Stimulated activated CD4-positive, alpha-beta T cell treated with anti-CD3 and anti-CD28 coated beads, Interleukin-1b, Interleukin-23, amount 100 ng/mL, for 24 hours (primary cell): Measurements from ENCODE around the gene AGMAT.

ENCODE experiments used
- DNase-seq, 4 experiments: peaks; one replicate each; pipeline ENCODE4 v3.0.0-alpha.2; 2020; ENCODE audit warnings: low read depth in 4 of 4, low spot score in 1 of 4

Gene AGMAT

GRCh38 chr1:15568387-15569073 lies 16.3 kb downstream of the AGMAT start:
- no peak for DNase-seq

- no peak for DNase-seq
Measured at GRCh38 chr1:15559189-15559810, 25.6 kb downstream of the AGMAT start.

GRCh38 chr1:15558516-15558915 lies 26.3 kb downstream of the AGMAT start:
- no peak for DNase-seq

- DNase-seq: no peak
Measured at GRCh38 chr1:15557594-15557993, 27.3 kb downstream of the AGMAT start.

- DNase-seq: no peak
Measured at GRCh38 chr1:15557008-15557407, 27.8 kb downstream of the AGMAT start.

- no peak for DNase-seq
Measured at GRCh38 chr1:15550573-15550972, 34.3 kb downstream of the AGMAT start.

GRCh38 chr1:15546641-15547040 lies 38.2 kb downstream of the AGMAT start:
- no peak for DNase-seq

- no peak for DNase-seq
Measured at GRCh38 chr1:15543589-15544568, 41.0 kb downstream of the AGMAT start.

- DNase-seq: no peak
Measured at GRCh38 chr1:15543251-15543588, 41.6 kb downstream of the AGMAT start.

GRCh38 chr1:15542388-15543250 lies 42.2 kb downstream of the AGMAT start:
- DNase-seq: no peak

GRCh38 chr1:15541231-15541792 lies 43.5 kb downstream of the AGMAT start:
- no peak for DNase-seq

GRCh38 chr1:15540186-15540585 lies 44.7 kb downstream of the AGMAT start:
- no peak for DNase-seq

GRCh38 chr1:15538771-15539170 lies 46.1 kb downstream of the AGMAT start:
- no peak for DNase-seq

GRCh38 chr1:15531682-15532081 lies 53.2 kb downstream of the AGMAT start:
- no peak for DNase-seq

GRCh38 chr1:15531003-15531402 lies 53.8 kb downstream of the AGMAT start:
- no peak for DNase-seq

- peak; percentile 82 to 94 (median 90) for DNase-seq
Measured at GRCh38 chr1:15526490-15527339, 58.1 kb downstream of the AGMAT start, which contains the start of gene DNAJC16. Gene DNAJC16, plus strand, starts transcription at chr1:15526848. Its CDS starts 2,258 bp downstream, at chr1:15529106.

- no peak for DNase-seq
Measured at GRCh38 chr1:15526021-15526489, 58.8 kb downstream of the AGMAT start.

GRCh38 chr1:15525050-15526020 lies 59.5 kb downstream of the AGMAT start:
- no peak for DNase-seq
